Ishikawa (cell line): ENCODE measurements around the gene SLC25A38.

Source experiments
- CEBPB ChIP-seq: IDR thresholded peaks from 2 replicates; pipeline ENCODE4 v1.6.1; 2012
- CREB1 ChIP-seq: IDR thresholded peaks from 2 replicates; pipeline ENCODE4 v1.6.1; 2012; ENCODE audit warnings: low read depth
- EGR1 ChIP-seq: IDR thresholded peaks from 2 replicates; pipeline ENCODE4 v1.6.1; 2012
- EP300 ChIP-seq: IDR thresholded peaks from 2 replicates; pipeline ENCODE4 v1.6.1; 2012; ENCODE audit warnings: borderline replicate concordance
- FOXM1 ChIP-seq: IDR thresholded peaks from 2 replicates; pipeline ENCODE4 v1.6.1; 2012; ENCODE audit warnings: low read depth, borderline replicate concordance
- MAX ChIP-seq: IDR thresholded peaks from 2 replicates; pipeline ENCODE4 v1.6.1; 2012
- NFIC ChIP-seq: IDR thresholded peaks from 2 replicates; pipeline ENCODE4 v1.6.1; 2012
- RAD21 ChIP-seq: IDR thresholded peaks from 2 replicates; pipeline ENCODE4 v1.6.1; 2012; ENCODE audit warnings: low read depth
- REST ChIP-seq: IDR thresholded peaks from 2 replicates; pipeline ENCODE4 v1.6.1; 2012; ENCODE audit warnings: low read depth, mild to moderate bottlenecking
- TAF1 ChIP-seq: IDR thresholded peaks from 2 replicates; pipeline ENCODE4 v1.6.1; 2012; ENCODE audit warnings: low read depth, mild to moderate bottlenecking
- TCF12 ChIP-seq: IDR thresholded peaks from 2 replicates; pipeline ENCODE4 v1.6.1; 2012; ENCODE audit warnings: low read depth
- TEAD4 ChIP-seq: IDR thresholded peaks from 2 replicates; pipeline ENCODE4 v1.6.1; 2012
- USF1 ChIP-seq: IDR thresholded peaks from 2 replicates; pipeline ENCODE4 v1.6.1; 2012

- TF ChIP-seq EP300 (no peak), TCF12 (no peak), TEAD4 (0 out of 2 replicates have a peak, but pooled peaks have one; percentile 4), CEBPB (no peak), REST (no peak), RAD21 (no peak), FOXM1 (no peak), USF1 (peak; percentile 98), EGR1 (no peak), CREB1 (no peak), TAF1 (peak; percentile 63; the same call in 1 of the 2 replicates), MAX (peak; percentile 58; the same call in 1 of the 2 replicates), NFIC (no peak)
Observed at GRCh38 chr3:39383045-39383880, at the start of gene SLC25A38.
